Brain pericyte (primary cell): Measurements from ENCODE around the gene SMIM7.
"Not testable (repeated sequence)": the region's sequence is repeated elsewhere in the genome, so short reads cannot be mapped to it uniquely, and the experiment has no call there.

Source experiments
- DNase-seq: peaks from one replicate; pipeline ENCODE4 v3.0.0-alpha.2; 2012; ENCODE audit warnings: low read depth, low spot score

Gene SMIM7

GRCh38 chr19:16659832-16660708 is at the start of gene SMIM7:
Gene SMIM7 (minus strand): TSS chr19:16660144. CDS start chr19:16660110, 34 bp downstream.
- DNase-seq, result peak; percentile 98

DNA sequence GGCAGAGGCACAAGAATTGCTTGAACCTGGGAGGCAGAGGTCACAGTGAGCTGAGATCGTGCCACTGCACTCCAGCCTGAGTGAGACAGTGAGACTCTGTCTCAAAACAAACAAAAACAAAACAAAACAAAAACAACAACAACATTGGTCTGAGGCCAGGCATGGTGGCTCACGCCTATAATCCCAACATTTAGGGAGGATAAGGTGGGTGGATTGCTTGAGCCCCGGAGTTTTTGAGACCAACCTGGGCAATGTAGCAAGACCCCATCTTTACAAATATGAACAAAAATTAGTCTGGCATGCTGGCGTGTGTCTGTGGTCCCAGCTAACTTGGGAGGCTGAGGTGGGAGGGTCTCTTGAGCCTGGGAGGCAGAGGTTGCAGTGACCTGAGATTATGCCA is 43.7 kb upstream of the SMIM7 start:
- DNase-seq, result no peak

DNA sequence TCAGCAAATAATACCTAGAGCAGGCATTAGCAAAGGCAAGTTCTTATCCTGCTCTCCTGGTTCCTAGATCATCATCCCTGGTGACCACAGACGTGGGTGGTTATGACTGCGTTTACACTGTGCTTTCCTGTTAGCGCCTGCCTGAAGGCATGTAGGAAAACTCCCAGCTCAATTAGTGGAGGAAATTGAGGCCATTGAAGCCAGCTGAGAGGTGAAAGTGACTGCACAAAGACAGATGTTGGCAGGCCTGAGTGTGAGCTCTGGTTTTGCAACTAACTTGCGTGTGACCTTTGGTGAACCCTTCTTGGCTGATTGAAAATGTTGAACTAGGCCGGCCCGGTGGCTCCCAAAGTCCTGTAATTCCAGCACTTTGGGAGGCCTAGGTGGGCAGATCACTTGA is 42.2 kb upstream of the SMIM7 start:
- no peak for DNase-seq

DNA sequence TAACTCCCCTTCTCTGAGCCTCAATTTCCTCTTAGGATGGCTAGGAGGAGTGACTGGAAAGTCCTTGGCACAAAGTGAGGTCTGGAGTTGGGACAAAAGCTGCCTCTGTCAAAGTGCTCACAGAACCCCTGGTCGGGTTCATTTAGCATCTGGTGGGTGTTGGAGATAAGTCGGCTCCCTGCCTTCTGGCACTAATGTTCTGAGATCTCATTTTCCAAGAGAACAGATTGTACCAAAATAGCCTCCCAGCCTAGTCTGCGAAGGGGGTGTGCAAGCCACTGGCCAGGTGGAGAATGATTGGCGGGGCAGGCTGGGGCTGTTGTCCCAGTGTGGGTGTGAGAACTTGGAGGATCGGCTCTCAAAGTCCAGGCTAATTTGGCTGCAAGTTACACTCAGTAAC is 39.0 kb upstream of the SMIM7 start:
- no peak for DNase-seq

GRCh38 chr19:16688084-16688483 is 28.1 kb upstream of the SMIM7 start:
- no peak for DNase-seq

DNA sequence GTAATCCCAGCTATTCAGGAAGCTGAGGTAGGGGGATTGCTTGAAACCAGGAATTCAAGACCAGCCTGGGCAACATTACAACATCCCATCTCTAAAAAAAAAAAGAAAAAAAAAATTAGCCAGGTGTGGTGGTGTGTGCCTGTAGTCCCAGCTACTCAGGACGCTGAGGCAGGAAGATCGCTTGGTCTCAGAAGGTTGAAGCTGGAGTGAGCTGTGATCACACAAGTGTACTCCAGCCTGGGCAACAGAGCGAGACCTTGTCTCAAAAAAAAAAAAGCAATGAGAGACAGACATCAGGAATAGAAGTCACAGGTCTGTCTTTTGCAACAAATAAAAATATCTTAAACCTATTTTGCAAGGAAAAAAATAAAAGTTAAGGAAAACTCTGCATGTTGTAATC is 24.3 kb upstream of the SMIM7 start:
- no peak for DNase-seq

DNA sequence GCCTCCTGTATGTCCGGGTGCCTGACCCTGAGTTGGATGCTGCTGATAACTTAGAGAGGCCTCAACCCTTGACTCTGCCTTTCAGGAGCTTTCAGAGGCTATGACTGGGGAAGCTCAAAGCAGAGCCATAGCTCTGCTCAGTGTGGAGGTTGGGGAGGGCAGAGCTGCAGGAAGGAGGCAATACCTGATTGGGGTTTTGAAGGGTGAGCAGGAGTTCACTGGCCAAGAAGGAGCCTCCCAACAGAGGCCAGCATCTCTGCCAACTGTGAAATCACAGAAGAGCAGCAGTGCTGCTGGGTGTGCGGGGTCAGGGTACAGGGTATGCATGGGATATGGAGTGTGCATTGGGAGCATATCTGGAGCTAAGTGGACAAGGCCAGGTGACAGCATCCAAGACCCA is 22.6 kb upstream of the SMIM7 start:
- DNase-seq, result no peak

DNA sequence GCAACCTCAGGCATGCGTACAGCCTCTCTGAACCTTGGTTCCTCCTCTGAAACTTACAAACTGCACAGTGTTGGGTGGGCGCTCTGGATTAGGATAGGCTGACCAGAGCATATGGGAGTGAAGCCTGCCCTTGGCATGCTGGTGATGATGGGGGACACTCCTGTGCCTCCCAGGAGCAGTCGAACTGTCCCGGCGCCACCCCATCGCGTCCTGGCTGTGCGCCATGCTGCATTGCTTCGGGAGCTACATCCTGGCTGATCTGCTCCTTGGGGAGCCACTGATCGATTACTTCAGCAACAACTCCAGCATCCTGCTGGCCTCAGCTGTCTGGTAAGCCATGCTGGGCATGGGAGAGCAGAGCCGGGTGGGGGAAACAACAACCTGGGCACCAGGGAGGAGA is 19.9 kb upstream of the SMIM7 start:
- DNase-seq, result no peak

DNA sequence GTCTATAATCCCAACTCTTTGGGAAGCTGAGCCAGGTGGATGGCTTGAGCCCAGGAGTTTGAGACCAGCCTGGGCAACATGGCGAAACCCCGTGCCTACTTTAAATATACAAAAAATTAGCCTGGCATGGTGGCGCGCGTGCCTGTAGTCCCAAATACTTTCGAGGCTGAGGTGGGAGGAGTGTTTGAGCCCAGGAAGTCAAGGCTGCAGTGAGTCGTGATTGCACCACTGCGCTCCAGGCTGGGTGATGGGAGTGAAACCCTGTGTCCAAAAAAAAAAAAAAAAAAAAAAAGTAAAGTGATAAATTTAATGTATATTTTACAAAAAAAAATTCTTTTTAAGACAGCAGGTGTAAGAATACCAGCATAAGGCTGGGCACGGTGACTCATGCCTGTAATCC is 18.6 kb upstream of the SMIM7 start:
- no peak for DNase-seq

DNA sequence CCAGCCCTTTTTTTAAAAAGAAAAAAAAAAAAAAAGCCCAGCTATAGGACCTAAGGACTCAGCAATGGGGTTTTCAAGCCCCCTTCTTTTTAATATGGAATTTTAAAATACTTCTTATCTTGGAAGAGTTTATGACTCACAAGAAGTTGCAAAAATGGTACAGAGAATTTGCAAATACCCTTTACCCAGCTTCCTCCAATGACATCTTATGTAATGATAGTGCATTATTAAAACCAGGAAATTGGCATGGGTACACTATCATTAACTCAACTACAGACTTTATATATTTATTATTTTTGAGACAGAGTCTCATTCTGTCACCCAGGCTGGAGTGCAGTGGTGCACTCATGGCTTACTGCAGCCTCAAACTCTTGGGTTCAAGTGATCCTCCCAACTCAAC is 17.1 kb upstream of the SMIM7 start:
- DNase-seq, result no peak

GRCh38 chr19:16676101-16676798 is 16.3 kb upstream of the SMIM7 start:
- no peak for DNase-seq

DNA sequence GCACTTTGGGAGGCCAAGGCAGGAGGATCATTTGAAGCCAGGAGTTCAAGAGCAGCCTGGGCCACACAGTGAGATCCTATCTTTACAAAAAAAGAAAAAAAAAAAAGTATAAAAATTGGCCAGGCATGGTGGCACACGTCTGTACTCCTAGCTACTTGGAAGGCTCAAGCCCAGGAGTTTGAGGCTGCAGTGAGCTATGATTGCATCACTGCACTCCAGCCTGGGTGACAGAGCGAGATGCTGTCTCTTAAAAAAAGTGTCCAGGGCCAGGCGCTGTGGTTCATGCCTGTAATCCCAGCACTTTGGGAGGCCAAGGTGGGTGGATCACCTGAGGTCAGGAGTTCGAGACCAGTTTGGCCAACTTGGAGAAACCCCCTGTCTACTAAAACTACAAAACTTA is 13.9 kb upstream of the SMIM7 start:
- not testable (repeated sequence) for DNase-seq

GRCh38 chr19:16673231-16673630 is 13.3 kb upstream of the SMIM7 start:
- DNase-seq, result no peak

DNA sequence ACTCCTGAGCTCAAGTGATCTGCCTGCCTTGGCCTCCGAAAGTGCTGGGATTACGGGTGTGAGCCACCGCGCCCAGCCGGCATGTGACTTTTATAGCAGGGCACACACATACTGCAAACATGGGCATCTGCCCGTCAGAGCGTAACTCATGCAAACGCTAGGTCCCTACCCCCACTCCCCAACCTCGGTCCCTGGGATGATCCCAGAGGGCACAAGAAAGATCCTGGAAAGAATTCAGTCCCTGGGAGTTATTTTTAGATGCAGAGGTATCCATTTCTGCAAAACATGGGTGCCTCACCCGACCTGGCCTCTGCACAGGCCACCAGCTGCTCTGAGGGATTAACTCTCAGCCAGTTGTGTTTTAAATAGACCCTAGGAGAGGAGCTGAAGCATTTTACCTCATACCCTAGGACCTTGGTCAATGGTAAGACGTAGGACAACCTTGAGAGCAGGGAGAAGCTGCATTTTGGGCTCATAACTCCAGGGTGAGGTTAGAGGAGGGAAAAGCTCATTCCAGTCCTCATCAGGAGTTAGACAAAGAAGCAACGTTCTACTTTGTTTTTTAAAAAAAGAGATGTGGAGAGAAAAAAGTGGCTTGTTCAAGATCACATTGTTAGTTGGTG is 11.8 kb upstream of the SMIM7 start:
- no peak for DNase-seq

GRCh38 chr19:16670291-16670690 is 10.3 kb upstream of the SMIM7 start:
- DNase-seq, result no peak

DNA sequence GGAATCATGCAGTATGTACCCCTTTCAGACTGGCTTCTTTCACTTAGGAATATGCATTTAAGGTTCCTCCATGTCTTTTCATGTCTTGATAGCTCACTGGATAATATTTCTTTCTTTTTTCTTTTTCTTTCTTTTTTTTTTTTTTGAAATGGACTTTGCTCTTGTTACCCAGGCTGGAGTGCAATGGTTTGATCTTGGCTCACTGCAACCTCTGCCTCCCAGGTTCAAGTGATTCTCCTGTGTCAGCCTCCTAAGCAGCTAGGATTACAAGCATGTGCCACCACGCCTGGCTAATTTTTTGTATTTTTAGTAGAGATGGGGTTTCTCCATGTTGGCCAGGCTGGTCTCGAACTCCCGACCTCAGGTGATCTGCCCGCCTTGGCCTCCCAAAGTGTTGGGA is 8.8 kb upstream of the SMIM7 start:
- not testable (repeated sequence) for DNase-seq

DNA sequence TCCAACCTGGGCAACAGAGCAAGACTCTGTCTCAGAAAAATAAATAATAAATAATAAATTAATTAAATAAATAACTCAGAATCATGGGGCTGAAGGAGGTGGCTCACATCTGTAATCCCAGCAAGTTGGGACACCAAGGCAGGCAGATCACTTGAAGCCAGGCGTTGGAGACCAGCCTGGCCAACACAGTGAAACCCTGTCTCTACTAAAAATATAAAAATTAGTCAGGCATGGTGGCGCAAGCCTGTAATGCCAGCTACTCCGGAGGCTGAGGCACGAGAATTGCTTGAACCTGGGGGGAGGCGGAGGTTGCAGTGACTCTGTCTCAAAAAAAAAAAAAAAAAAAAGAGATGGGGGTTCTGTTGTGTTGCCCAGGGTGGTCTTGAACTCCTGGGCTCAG is 8.2 kb upstream of the SMIM7 start:
- no peak for DNase-seq

GRCh38 chr19:16661480-16662034 is 1.6 kb upstream of the SMIM7 start:
- no peak for DNase-seq

DNA sequence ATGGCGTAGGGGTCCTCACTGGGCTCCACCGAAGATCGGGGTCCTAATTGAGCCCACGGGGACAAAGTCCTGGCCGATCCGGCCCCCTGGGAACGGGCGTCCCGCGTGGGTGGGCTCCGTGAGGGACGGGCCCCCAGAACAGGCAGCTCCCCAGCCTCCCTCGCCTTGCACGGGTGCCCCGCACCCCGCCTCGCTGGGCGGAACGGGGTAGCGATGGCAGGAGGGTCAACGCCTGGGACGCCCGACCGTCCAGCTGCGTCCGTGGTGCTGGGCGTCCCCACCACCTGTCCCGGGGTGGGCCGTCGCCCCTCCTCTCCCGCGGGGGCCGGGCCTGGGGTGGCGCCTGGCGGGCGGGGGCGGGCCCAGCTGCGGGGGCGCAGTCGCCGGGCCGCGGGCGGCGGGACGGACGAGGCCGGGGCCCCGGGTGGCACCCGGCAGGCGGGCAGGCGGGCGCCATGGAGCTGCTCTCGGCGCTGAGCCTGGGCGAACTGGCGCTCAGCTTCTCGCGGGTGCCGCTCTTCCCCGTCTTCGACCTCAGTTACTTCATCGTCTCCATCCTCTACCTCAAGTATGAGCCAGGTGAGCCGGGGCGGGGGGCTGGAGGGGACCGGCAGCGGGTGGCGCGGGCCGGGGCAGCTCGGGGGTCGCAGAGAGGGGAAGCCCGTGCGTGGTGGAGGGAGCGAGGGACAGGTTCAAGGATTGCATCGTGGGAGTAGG is 977 bp upstream of the SMIM7 start, which contains the start of gene TMEM38A:
TMEM38A (plus strand) TSS at position 377 of the 717 bp plus-strand sequence; CDS start at position 456, 79 bp downstream.
- DNase-seq, result no peak

DNA sequence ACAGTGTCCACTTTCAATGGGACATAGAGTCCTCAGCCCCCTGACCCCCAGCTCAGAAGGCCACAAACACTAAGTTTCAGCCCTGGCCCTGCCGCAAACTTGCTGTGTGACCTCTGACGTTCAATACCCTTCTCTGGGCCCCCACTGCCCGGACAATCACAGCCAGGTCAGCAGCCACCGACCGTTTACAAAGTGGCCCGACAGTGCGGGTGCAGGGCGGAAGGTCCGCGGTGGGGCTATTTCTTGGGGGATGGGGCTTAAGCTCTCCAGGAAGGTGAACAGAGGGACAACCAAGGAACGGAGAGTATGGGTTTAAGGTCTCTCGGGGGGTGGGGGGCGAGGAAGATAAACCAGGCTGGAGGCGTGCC is 496 bp downstream of the SMIM7 start:
- no peak for DNase-seq

DNA sequence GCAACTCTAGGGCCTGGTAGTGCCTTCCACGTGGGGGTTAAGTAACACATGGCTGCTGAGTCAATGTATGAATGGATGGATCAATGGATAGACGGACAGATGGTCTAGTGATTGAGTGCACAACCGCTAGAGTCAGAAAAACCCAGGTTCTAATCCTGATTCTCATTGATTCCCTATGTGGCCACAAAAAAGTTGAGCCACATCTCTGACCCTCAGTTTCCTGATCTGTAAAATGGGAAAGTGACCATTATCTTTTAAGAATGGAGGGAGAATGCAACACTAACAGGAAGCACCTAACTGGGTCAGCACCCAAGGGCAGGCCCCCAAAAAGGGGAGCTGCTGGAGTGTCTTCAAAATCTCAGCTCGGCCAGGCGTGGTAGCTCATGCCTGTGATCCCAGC is 2.6 kb downstream of the SMIM7 start:
- DNase-seq, result no peak

GRCh38 chr19:16655727-16656126 is 4.2 kb downstream of the SMIM7 start:
- DNase-seq, result no peak
